Epithelial cell of esophagus (primary cell): ENCODE results near the gene CHRNB1.

Source experiments
- DNase-seq: peaks from one replicate; pipeline ENCODE4 v3.0.0; 2010; ENCODE audit warnings: low read depth
- H3K4me3 ChIP-seq: 2 replicates; pipeline ENCODE4 v1.5.1; 2011; ENCODE audit warnings: mild to moderate bottlenecking, low read length, control low read depth
- TF ChIP-seq, protein P1 (sequence below): IDR thresholded peaks from 2 replicates; pipeline ENCODE4 v1.5.1; 2011; ENCODE audit warnings: low read depth, mild to moderate bottlenecking, low read length, control low read depth, inconsistent platforms; ENCODE audit not compliant: insufficient read depth; ENCODE audit errors: missing control alignments

CHRNB1 gene

DNA sequence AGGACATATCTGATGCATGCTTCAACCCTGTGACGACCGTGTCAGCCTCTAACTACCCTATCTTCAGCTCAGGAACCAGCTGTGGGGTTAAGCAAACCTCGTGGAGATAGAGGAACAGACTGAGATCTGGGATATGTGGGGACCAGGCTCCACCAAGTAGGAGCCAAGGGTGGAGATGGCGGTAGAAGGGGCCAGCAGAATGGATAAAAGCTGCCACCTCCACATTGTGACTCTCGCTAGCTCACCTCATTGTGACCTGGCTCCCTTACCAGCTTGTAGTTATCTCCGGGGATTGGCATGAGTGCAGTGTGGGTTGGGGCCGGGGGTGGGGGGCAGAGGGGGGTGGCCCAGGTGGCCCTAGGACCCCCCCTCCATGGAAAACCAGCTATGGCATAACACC lies 19.5 kb upstream of the CHRNB1 start, which contains the start of gene SPEM2:
TSS of gene SPEM2 (plus strand) at position 301 of the 400 bp plus-strand sequence. CDS start at position 374, 73 bp downstream.
- TF ChIP-seq, protein P1, sequence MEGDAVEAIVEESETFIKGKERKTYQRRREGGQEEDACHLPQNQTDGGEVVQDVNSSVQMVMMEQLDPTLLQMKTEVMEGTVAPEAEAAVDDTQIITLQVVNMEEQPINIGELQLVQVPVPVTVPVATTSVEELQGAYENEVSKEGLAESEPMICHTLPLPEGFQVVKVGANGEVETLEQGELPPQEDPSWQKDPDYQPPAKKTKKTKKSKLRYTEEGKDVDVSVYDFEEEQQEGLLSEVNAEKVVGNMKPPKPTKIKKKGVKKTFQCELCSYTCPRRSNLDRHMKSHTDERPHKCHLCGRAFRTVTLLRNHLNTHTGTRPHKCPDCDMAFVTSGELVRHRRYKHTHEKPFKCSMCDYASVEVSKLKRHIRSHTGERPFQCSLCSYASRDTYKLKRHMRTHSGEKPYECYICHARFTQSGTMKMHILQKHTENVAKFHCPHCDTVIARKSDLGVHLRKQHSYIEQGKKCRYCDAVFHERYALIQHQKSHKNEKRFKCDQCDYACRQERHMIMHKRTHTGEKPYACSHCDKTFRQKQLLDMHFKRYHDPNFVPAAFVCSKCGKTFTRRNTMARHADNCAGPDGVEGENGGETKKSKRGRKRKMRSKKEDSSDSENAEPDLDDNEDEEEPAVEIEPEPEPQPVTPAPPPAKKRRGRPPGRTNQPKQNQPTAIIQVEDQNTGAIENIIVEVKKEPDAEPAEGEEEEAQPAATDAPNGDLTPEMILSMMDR = no peak
- DNase-seq = no peak

DNA sequence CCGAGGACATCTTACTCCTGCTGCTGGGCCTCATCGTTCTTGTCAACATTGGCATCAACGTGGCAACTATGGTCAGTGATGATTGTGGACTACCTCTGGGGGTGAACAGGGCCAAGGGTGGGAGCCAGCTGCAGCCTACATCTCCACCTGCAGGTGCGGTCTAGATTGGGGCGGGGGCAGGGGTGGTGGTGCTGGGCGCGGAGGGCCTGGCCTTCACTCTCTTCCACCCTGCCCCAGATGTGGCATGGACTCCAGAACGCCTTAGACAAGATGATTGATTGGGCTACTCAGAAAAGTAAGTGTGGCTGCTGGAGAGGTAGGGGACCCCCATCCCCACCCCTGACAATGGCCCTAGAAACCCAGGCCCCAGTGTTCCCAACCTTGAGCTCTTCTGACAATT lies 19.1 kb upstream of the CHRNB1 start:
- no peak for DNase-seq
- no peak overlapping the region for H3K4me3 ChIP-seq
- TF ChIP-seq, protein P1 = no peak

More for the DNA sequence above, 19.5 kb upstream of the CHRNB1 start, which contains the start of gene SPEM2:
- no peak within 1 kb of the TSS for H3K4me3 ChIP-seq

DNA sequence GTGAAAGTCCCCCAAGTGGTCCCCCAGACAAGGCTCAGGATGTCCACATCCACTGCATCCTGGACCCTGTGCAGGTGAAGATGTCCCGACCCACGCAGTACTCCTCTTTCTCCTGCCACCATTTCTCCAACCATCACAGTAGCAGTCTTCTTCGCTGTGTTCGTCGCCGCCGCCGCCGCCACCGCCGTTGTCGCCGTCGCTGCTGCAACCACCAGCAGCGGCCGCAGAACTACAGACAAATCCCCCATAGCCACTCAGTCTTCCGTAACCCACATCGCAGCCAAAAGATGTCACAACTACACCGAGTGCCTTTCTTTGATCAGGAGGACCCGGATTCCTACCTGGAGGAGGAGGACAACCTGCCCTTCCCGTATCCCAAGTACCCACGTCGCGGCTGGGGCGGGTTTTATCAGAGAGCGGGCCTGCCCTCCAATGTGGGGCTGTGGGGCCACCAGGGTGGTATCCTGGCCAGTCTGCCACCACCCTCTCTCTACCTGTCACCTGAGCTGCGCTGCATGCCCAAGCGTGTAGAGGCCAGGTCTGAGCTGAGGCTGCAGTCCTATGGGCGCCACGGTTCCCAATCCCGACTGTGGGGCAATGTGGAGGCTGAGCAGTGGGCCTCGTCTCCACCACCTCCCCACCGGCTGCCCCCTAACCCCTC lies 18.5 kb upstream of the CHRNB1 start:
- no peak overlapping the region for H3K4me3 ChIP-seq
- DNase-seq = no peak
- TF ChIP-seq, protein P1 = no peak

DNA sequence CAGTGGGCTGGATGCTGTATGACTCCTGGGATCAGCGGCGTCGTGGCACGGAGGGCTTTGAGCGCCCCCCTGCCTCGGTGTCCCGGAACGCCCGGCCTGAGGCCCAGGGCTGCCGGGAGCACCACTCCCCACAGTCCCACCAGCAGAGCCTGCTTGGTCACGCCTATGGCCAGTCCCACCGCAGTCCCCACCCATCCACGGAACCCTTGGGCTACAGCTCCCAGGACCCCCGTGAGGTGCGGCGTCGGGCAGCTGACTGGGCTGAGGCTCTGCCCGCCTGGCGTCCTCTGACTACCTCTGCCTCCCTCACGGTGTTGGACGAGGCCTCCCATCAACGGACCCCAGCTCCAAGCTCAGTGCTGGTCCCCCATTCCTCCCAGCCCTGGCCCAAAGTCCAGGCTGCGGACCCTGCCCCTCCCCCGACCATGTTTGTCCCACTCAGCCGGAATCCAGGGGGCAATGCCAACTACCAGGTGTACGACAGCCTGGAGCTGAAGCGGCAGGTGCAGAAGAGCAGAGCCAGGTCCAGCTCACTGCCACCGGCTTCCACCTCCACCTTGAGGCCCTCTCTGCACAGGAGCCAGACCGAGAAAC lies 17.9 kb upstream of the CHRNB1 start:
- TF ChIP-seq, protein P1 = no peak
- DNase-seq = no peak
- H3K4me3 ChIP-seq = no peak overlapping the region

DNA sequence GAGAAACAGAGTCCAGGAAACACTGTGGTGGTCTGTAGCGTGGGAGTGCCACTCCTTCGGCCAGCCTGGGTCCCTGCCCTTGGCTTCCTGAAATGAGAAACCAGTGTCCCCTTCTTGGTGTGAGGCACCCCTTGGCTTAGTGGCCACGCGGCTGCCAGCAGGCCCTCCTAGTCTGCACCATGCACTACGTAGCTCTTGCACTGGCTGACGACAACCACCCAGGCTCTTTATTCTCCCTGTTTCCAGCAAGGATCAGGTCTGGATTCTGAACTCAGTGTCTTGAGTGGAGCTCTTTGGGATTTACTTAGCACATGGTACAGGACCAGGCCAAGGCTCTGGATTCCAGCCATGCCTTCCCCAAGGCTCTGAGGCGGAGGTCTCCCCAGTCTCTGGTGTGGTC lies 17.3 kb upstream of the CHRNB1 start:
- H3K4me3 ChIP-seq = no peak overlapping the region
- TF ChIP-seq, protein P1 = no peak
- DNase-seq = no peak

DNA sequence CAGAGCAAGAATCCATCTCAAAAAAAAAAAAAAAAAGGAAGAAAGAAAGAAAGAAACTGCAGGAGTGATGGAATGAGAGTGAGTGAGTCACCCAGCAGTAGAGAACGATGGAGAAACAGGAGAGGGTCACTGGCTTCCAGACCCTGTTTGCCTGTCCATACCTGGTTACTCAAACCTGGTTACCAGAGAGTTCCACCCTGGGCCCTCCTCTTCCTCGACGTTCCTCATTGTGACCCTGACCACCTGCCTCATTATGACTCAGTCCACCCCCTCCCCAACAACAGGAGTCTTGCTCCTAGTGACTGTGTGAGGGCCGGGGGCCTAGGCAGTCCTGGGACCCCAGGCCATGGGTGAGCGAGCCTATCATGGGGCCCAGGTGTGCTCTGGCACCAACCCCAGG lies 16.3 kb upstream of the CHRNB1 start, which contains the start of gene SPEM3:
TSS of gene SPEM3 (plus strand) at position 301 of the 400 bp plus-strand sequence. CDS start at position 347, 46 bp downstream.
- TF ChIP-seq, protein P1 = no peak
- no peak for DNase-seq
- H3K4me3 ChIP-seq = no peak within 1 kb of the TSS

DNA sequence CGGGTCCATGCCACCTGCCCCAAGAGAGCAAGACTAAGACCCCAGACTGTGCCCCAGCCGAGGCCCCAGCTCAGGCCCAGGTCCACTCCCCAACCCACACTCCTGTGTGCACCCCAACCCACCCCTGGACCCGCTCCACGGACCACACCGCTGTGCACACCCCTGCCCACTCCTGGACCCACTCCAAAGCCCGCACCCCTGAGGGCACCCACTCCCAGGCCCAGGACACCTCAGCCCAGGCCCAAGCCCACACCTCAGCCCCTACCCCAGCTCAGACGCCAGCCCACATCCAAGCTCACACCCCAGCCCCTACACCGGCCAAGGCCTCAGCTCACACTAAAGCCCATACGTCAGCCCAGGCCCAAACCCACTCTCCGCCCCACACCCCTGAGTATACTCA lies 15.1 kb upstream of the CHRNB1 start:
- TF ChIP-seq, protein P1 = no peak
- DNase-seq = no peak
- no peak overlapping the region for H3K4me3 ChIP-seq
